BLaER1 (cell line): ENCODE measurements around the gene HCFC1.

ENCODE experiments used
- H3K27ac ChIP-seq: shearing (Covaris generic); formaldehyde crosslinking; 2 replicates; pipeline ENCODE4 v1.8.1; 2022
- H3K27me3 ChIP-seq: shearing (Covaris generic); formaldehyde crosslinking; 2 replicates; pipeline ENCODE4 v1.8.1; 2022
- H3K36me3 ChIP-seq: shearing (Covaris generic); formaldehyde crosslinking; 2 replicates; pipeline ENCODE4 v1.8.1; 2022
- H3K4me1 ChIP-seq: shearing (Covaris generic); formaldehyde crosslinking; 2 replicates; pipeline ENCODE4 v1.8.1; 2022
- H3K4me2 ChIP-seq: shearing (Covaris generic); formaldehyde crosslinking; 2 replicates; pipeline ENCODE4 v1.8.1; 2022
- H3K4me3 ChIP-seq: shearing (Covaris generic); formaldehyde crosslinking; 2 replicates; pipeline ENCODE4 v1.8.1; 2022
- H3K9ac ChIP-seq: shearing (Covaris generic); formaldehyde crosslinking; 2 replicates; pipeline ENCODE4 v1.8.1; 2022
- H3K9me3 ChIP-seq: shearing (Covaris generic); formaldehyde crosslinking; 2 replicates; pipeline ENCODE4 v1.8.1; 2022
- H4K20me1 ChIP-seq: shearing (Covaris generic); formaldehyde crosslinking; 2 replicates; pipeline ENCODE4 v1.8.1; 2022
- Cebpa-rat ChIP-seq: shearing (Covaris generic); IDR thresholded peaks from 2 replicates; pipeline ENCODE4 v1.8.1; 2022

HCFC1 gene

DNA sequence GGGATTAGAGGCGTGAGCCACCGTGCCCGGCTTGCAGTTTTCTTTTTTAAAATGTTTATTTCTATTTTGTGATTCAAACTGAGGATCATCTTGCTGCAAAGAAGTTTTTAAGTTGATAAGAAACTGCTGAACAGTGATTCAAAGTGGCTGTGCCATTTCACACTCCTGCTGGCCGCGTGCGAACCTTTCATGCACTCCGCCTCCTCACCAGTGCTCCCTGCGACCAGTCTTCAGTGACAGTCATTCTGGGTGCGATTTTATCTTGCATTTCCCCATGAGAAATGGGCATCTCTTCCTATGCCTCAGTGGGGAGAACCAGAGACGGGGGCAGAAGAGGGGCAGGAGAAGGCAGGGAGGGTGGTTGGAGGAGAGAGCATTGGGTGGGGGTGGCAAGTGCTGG lies 22.4 kb upstream of the HCFC1 start:
- TF ChIP-seq Cebpa-rat = no peak
- peaks cover 24% of the 10 kb centered on the region; the same call in 1 of the 2 replicates for H4K20me1 ChIP-seq
- peaks cover 82% of the 10 kb centered on the region for H3K27me3 ChIP-seq
- no peak overlapping the region for H3K27ac ChIP-seq
- no peak overlapping the region for H3K9ac ChIP-seq
- peaks cover 14% of the 10 kb centered on the region for H3K9me3 ChIP-seq
- H3K4me1 ChIP-seq = peaks cover 38% of the 10 kb centered on the region
- H3K36me3 ChIP-seq = no peaks in the 10 kb centered on the region
- no peak overlapping the region for H3K4me3 ChIP-seq
- no peak overlapping the region for H3K4me2 ChIP-seq

DNA sequence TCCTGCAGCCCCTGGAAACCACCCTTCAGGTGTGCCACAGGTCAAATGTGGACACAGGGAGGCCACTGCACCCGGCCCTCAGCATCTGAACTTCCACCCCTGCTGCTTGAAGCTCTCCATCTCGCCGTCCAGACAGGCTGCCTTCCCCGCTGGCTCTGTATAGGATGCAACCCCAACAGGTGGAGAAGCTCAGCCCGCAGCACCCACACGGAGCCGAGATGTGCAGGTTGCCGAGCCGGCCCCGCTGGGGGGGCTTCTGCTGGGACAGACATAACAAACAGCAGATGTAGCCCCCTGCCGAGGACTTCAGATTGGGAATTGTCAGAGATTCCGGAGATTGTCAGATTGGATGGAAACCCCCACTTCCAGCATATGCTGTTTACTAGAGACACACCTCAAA lies 21.5 kb upstream of the HCFC1 start:
- Histone ChIP-seq H3K4me2 (no peak overlapping the region), H3K27me3 (peaks cover 82% of the 10 kb centered on the region), H3K9ac (no peak overlapping the region), H3K4me3 (no peak overlapping the region), H3K9me3 (peaks cover 14% of the 10 kb centered on the region), H4K20me1 (peaks cover 33% of the 10 kb centered on the region; the same call in 1 of the 2 replicates), H3K36me3 (no peaks in the 10 kb centered on the region), H3K4me1 (peaks cover 47% of the 10 kb centered on the region), H3K27ac (no peak overlapping the region)
- no peak for TF ChIP-seq Cebpa-rat

DNA sequence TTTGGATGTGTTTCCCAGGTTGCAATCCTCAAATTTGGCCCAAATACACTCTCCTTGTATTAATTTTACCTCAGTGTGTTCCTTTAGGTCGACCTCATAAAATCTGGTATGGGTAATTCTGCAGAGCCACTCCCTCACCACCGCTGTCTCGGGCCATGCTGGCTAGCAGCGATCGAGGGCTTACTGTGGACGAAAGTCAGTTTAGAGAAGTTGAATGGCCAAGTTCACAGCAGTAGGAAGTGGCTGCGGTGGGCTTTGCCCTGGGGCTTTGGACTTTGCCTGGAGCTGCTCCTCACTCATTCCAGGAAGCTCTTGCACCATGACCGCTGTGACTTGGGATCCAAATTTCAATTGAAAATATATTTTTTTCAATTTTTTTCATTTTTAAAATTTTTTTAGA lies 20.6 kb upstream of the HCFC1 start:
- H3K27me3 ChIP-seq = peaks cover 80% of the 10 kb centered on the region
- H3K4me2 ChIP-seq = no peak overlapping the region
- H4K20me1 ChIP-seq = peaks cover 38% of the 10 kb centered on the region; the same call in 1 of the 2 replicates
- peaks cover 56% of the 10 kb centered on the region for H3K4me1 ChIP-seq
- no peak for TF ChIP-seq Cebpa-rat
- no peaks in the 10 kb centered on the region for H3K36me3 ChIP-seq
- no peak overlapping the region for H3K9ac ChIP-seq
- no peak overlapping the region for H3K27ac ChIP-seq
- no peak overlapping the region for H3K4me3 ChIP-seq
- peaks cover 14% of the 10 kb centered on the region for H3K9me3 ChIP-seq

GRCh38 chrX:153991013-153991580 lies 19.5 kb upstream of the HCFC1 start:
- no peaks in the 10 kb centered on the region for H3K36me3 ChIP-seq
- TF ChIP-seq Cebpa-rat = no peak
- peaks cover 80% of the 10 kb centered on the region for H3K27me3 ChIP-seq
- no peak overlapping the region for H3K4me2 ChIP-seq
- peaks cover 14% of the 10 kb centered on the region for H3K9me3 ChIP-seq
- no peak overlapping the region for H3K4me3 ChIP-seq
- H4K20me1 ChIP-seq = peaks cover 41% of the 10 kb centered on the region; the same call in 1 of the 2 replicates
- H3K9ac ChIP-seq = no peak overlapping the region
- peaks cover 66% of the 10 kb centered on the region for H3K4me1 ChIP-seq
- no peak overlapping the region for H3K27ac ChIP-seq

DNA sequence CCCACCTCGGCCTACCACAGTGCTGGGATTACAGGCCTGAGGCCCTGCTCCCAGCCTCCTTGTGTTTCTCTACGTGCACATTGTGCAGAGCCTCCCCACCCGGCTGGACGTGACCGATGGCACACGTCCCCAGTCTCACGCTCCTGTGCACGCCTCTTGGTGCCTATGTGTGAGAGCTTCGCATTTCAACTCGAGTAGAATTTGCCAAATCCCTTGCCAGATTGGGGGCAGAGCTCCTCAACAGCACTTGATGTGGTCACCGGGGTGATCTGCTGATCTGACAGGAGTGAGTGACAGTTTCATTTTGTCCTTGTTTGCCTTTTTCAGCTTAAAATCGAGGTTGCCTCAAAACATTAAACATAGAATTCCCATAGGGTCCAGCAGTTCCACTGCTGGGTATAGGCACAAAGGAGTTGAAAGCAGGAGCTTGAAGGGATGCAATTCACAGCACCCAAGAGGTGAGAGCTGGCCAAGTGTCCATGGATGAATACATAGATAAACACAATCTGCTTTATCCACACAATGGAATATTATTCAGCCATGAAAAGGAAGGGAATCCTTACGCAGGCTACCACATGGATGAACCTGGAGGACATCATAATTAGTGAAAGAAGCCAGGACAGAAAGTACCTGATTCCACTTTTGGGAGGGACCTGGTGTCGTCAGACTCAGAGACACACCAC lies 18.5 kb upstream of the HCFC1 start:
- Histone ChIP-seq H3K27ac (peak overlapping the region; percentile 66), H3K27me3 (peaks cover 82% of the 10 kb centered on the region), H3K9me3 (peaks cover 14% of the 10 kb centered on the region), H3K4me2 (peak overlapping the region; percentile 51), H4K20me1 (peaks cover 38% of the 10 kb centered on the region), H3K9ac (peak overlapping the region; percentile 50; the same call in 1 of the 2 replicates), H3K4me3 (no peak overlapping the region), H3K4me1 (peaks cover 71% of the 10 kb centered on the region), H3K36me3 (no peaks in the 10 kb centered on the region)
- TF ChIP-seq Cebpa-rat = no peak

DNA sequence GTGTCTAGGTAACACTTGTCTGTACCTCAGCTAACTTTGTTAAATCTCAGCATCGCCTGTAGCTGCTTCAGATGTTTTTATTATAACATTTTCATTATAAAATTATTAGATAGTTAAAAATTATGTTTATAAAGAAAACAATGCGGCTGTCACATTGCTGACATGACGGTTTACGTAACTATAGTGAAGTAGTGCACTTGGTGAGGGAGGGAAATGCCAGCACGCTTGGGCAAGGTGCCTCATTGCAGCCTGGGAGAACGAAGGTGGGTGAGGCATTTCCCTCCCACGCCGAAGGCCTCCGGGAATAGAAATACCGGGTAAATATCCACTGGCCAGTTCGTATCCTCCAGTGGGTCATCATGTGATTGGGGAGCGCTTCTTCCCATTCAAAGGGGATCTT lies 16.9 kb upstream of the HCFC1 start:
- Histone ChIP-seq H3K4me2 (no peak overlapping the region), H3K4me1 (peaks cover 76% of the 10 kb centered on the region), H3K4me3 (no peak overlapping the region), H4K20me1 (peaks cover 54% of the 10 kb centered on the region), H3K27me3 (peaks cover 85% of the 10 kb centered on the region), H3K27ac (peak overlapping the region; percentile 41; the same call in 1 of the 2 replicates), H3K9me3 (peaks cover 14% of the 10 kb centered on the region), H3K36me3 (no peaks in the 10 kb centered on the region), H3K9ac (no peak overlapping the region)
- no peak for TF ChIP-seq Cebpa-rat

GRCh38 chrX:153984351-153985178 lies 12.9 kb upstream of the HCFC1 start:
- Histone ChIP-seq H3K36me3 (no peaks in the 10 kb centered on the region), H3K4me2 (peak overlapping the region; percentile 80), H3K9ac (peak overlapping the region; percentile 72), H3K27ac (peak overlapping the region; percentile 94), H4K20me1 (peaks cover 72% of the 10 kb centered on the region), H3K4me1 (peaks cover 86% of the 10 kb centered on the region), H3K27me3 (peaks cover 90% of the 10 kb centered on the region), H3K9me3 (no peaks in the 10 kb centered on the region), H3K4me3 (peak overlapping the region; percentile 38)
- no peak for TF ChIP-seq Cebpa-rat

GRCh38 chrX:153983321-153983801 lies 11.7 kb upstream of the HCFC1 start:
- Histone ChIP-seq H3K27ac (peak overlapping the region; percentile 94), H3K4me3 (no peak overlapping the region), H4K20me1 (peaks cover 75% of the 10 kb centered on the region), H3K27me3 (peaks cover 89% of the 10 kb centered on the region), H3K4me2 (peak overlapping the region; percentile 80), H3K4me1 (peaks cover 74% of the 10 kb centered on the region), H3K9me3 (no peaks in the 10 kb centered on the region), H3K9ac (no peak overlapping the region), H3K36me3 (no peaks in the 10 kb centered on the region)
- no peak for TF ChIP-seq Cebpa-rat

GRCh38 chrX:153981771-153982533 lies 10.3 kb upstream of the HCFC1 start:
- no peak for TF ChIP-seq Cebpa-rat
- Histone ChIP-seq H3K4me3 (peak overlapping the region; percentile 31; the same call in 1 of the 2 replicates), H3K27me3 (peaks cover 91% of the 10 kb centered on the region), H3K36me3 (no peaks in the 10 kb centered on the region), H3K9me3 (no peaks in the 10 kb centered on the region), H3K27ac (peak overlapping the region; percentile 94), H3K9ac (peak overlapping the region; percentile 79; the same call in 1 of the 2 replicates), H3K4me2 (peak overlapping the region; percentile 80), H3K4me1 (peaks cover 69% of the 10 kb centered on the region), H4K20me1 (peaks cover 79% of the 10 kb centered on the region)
